ENCODE data around the gene OAT. TPM values are rescaled to one million over a fixed set of nuclear protein-coding genes. Genes with fewer than 3 reads are reported as not detected.

Gene OAT
- total and polyA plus RNA-seq, 2 of the 4 experiments (the other 2 are of a cell fraction): 110 to 152 TPM

- Histone ChIP-seq H3K9me1 (ENCODE audit: insufficient read depth, low read length) (no peaks in the 10 kb centered on the region), H4K8ac (ENCODE audit: low read depth in 2 of 2, low read length in 2 of 2) (no peak overlapping the region), H3K23ac (ENCODE audit: low read depth, low read length) (no peak overlapping the region), H3K36me3 (ENCODE audit: control insufficient read depth, insufficient read depth, low read length) (no peaks in the 10 kb centered on the region), H2BK20ac (ENCODE audit: low read depth, low read length) (no peak overlapping the region), H3K14ac (replicated peaks; ENCODE audit: low read depth, low read length) (no peak overlapping the region), H3K9ac (ENCODE audit: low read depth, low read length) (no peak overlapping the region), H2BK120ac (ENCODE audit: low read depth, low read length) (no peak overlapping the region), H3K9me3 (ENCODE audit: control insufficient read depth, insufficient read depth, low read length) (no peaks in the 10 kb centered on the region), H2AK9ac (replicated peaks; ENCODE audit: low read depth, low read length, poor library complexity) (no peak overlapping the region), H4K20me1 (ENCODE audit: insufficient read depth, low read length) (no peaks in the 10 kb centered on the region), H3K79me1 (ENCODE audit: low read depth in 1 of 2, low read length in 2 of 2) (no peaks in the 10 kb centered on the region), H4K5ac (ENCODE audit: low read depth, low read length) (no peak overlapping the region), H3K4me3 (ENCODE audit: insufficient read depth, low read depth, low read length) (no peak overlapping the region), H3K56ac (ENCODE audit: extremely low read depth, insufficient read depth, low read length) (no peak overlapping the region), H2BK15ac (ENCODE audit: low read depth, low read length) (no peak overlapping the region), H3K4me1 (ENCODE audit: control insufficient read depth, insufficient read depth, low read length) (no peaks in the 10 kb centered on the region), H4K91ac (ENCODE audit: insufficient read depth, low read depth, low read length) (no peak overlapping the region), H2AK5ac (ENCODE audit: low read depth, low read length) (no peak overlapping the region), H3K27ac (ENCODE audit: insufficient read depth, low read length) (no peak overlapping the region), H3K27me3 (ENCODE audit: control insufficient read depth, insufficient read depth, low read length) (peaks cover 57% of the 10 kb centered on the region), H2AFZ (replicated peaks; ENCODE audit: low read length, poor library complexity) (no peak overlapping the region), H2BK5ac (ENCODE audit: low read depth, low read length, poor library complexity, severe bottlenecking) (no peak overlapping the region), H3K4me2 (ENCODE audit: low read depth, low read length) (no peak overlapping the region), H3K18ac (ENCODE audit: low read depth, low read length) (no peak overlapping the region), H3K4ac (ENCODE audit: low read depth, low read length) (no peak overlapping the region)
- CTCF ChIA-PET: no interaction called here
- DNase-seq (no peak), ATAC-seq (ENCODE audit: low read depth) (no peak)
- no peak for TF ChIP-seq POLR2A (IDR thresholded peaks at IDR 0.05; ENCODE audit: low read depth, low read length)
- TF ChIP-seq CHD1 (IDR thresholded peaks at IDR 0.05; ENCODE audit: low read depth, low read length): no peak
- no peak for TF ChIP-seq RFX5 (IDR thresholded peaks at IDR 0.05; ENCODE audit: low read depth, low read length)
- no peak for TF ChIP-seq SMC3 (IDR thresholded peaks at IDR 0.05; ENCODE audit: low read depth, low read length)
- TF ChIP-seq MAFK (IDR thresholded peaks at IDR 0.05; ENCODE audit: low read depth, low read length): no peak
- TF ChIP-seq USF2 (IDR thresholded peaks at IDR 0.05; ENCODE audit: low read depth, low read length): no peak
- TF ChIP-seq FOS (IDR thresholded peaks at IDR 0.05; ENCODE audit: low read depth, low read length): no peak
- no peak for TF ChIP-seq RCOR1 (IDR thresholded peaks at IDR 0.05; ENCODE audit: insufficient replicate concordance, low read length)
- TF ChIP-seq CTCF (conservative IDR thresholded peaks at IDR 0.05; ENCODE audit: low read depth, low read length): no peak
- no peak for TF ChIP-seq MXI1 (IDR thresholded peaks at IDR 0.05; ENCODE audit: borderline replicate concordance, low read depth, low read length)
- TF ChIP-seq NFE2L2 (IDR thresholded peaks at IDR 0.05; ENCODE audit: low read depth, low read length): no peak
- no peak for TF ChIP-seq RAD21 (IDR thresholded peaks at IDR 0.05; ENCODE audit: low read length)
- TF ChIP-seq MAZ (IDR thresholded peaks at IDR 0.05; ENCODE audit: borderline replicate concordance, low read depth, low read length): no peak
- TF ChIP-seq CEBPB (IDR thresholded peaks at IDR 0.05; ENCODE audit: low read depth, low read length): no peak
- TF ChIP-seq ELK1 (IDR thresholded peaks at IDR 0.05; ENCODE audit: borderline replicate concordance, low read depth, low read length): no peak
- TF ChIP-seq BHLHE40 (IDR thresholded peaks at IDR 0.05; ENCODE audit: low read depth, low read length): no peak
- in situ Hi-C loops (cut with MboI; ENCODE audit: low sequenced_read_pairs) (no loop called here), intact Hi-C loops (cut with micrococcal nuclease) (no loop called here), dilution Hi-C loops (cut with HindIII; ENCODE audit: low sequenced_read_pairs, unreplicated experiment) (no loop called here)
- POLR2A ChIA-PET (ENCODE audit: unreplicated experiment): no interaction called here
- BruUV-seq (replicated peaks): no TSS peak
- no CpG with 5 or more reads among the region's 7 CpGs for WGBS, 2 experiments (ENCODE audit: extremely low coverage in 2 of 2, insufficient read length in 1 of 2)
Observed at GRCh38 chr10:124455441-124455840, 36.7 kb upstream of the OAT start.
